Natural killer cell (primary cell): ENCODE results near the gene WDR35. TPM values are rescaled to one million over a fixed set of nuclear protein-coding genes. Genes with fewer than 3 reads are reported as not detected.

Experiments
- ATAC-seq, 3 donors: fragments of 150-1000 bp in 2 of 3; fragments of 200-7000 bp in 1 of 3; cut with Tn5 transposase; 1 replicate in 1 of 3; 2 replicates in 2 of 3; pipeline ENCODE4 v1.10.0; 2021; ENCODE audit warnings: mild to moderate bottlenecking in 2 of 3, moderate library complexity in 2 of 3
- DNase-seq, 2 donors: peaks; one replicate each; pipeline versions ENCODE4 v3.0.0 to v3.0.0-alpha.2; 2013 to 2021; ENCODE audit warnings: mixed read lengths in 1 of 2
- H3K27ac ChIP-seq: one replicate; pipeline ENCODE4 v1.5.1; 2013; ENCODE audit warnings: mild to moderate bottlenecking, low read length
- H3K27me3 ChIP-seq: one replicate; pipeline ENCODE4 v1.6.1; 2013; ENCODE audit warnings: low read length; ENCODE audit not compliant: control insufficient read depth, insufficient read depth
- H3K36me3 ChIP-seq: one replicate; pipeline ENCODE4 v1.6.1; 2013; ENCODE audit warnings: low read length; ENCODE audit not compliant: control insufficient read depth, insufficient read depth
- H3K4me1 ChIP-seq: one replicate; pipeline ENCODE4 v1.6.1; 2013; ENCODE audit warnings: low read length; ENCODE audit not compliant: control insufficient read depth, insufficient read depth
- H3K4me3 ChIP-seq: one replicate; pipeline ENCODE4 v1.5.1; 2013; ENCODE audit warnings: low read length
- H3K9me3 ChIP-seq: one replicate; pipeline ENCODE4 v1.6.1; 2013; ENCODE audit warnings: low read length; ENCODE audit not compliant: control insufficient read depth, insufficient read depth
- H3K27ac Mint-ChIP-seq, 2 donors: one replicate each; pipeline ENCODE4 v1.8.0; 2022; ENCODE audit warnings: mild to moderate bottlenecking in 2 of 2, mixed read lengths in 2 of 2, moderate library complexity in 1 of 2
- H3K27me3 Mint-ChIP-seq, 2 donors: one replicate each; pipeline ENCODE4 v1.8.0; 2022; ENCODE audit warnings: low read depth in 2 of 2, mixed read lengths in 2 of 2
- H3K36me3 Mint-ChIP-seq: one replicate; pipeline ENCODE4 v1.8.0; 2022; ENCODE audit warnings: mixed read lengths
- H3K4me1 Mint-ChIP-seq, 2 donors: one replicate each; pipeline ENCODE4 v1.8.0; 2022; ENCODE audit warnings: mixed read lengths in 2 of 2
- H3K4me3 Mint-ChIP-seq: one replicate; pipeline ENCODE4 v1.8.0; 2022; ENCODE audit warnings: mild to moderate bottlenecking, moderate library complexity, mixed read lengths
- H3K9me3 Mint-ChIP-seq, 2 donors: one replicate each; pipeline ENCODE4 v1.8.0; 2022; ENCODE audit warnings: mixed read lengths in 2 of 2
- CTCF ChIP-seq: fragments of 200-600 bp; IDR thresholded peaks from one replicate; pipeline ENCODE4 v1.8.0; 2022; ENCODE audit warnings: antibody characterized with exemption
- WGBS: methylation state at CpG from one replicate; pipeline ENCODE4 v1.1.7; 2013; ENCODE audit warnings: missing lambda C conversion rate; ENCODE audit not compliant: insufficient coverage; 5-methylcytosine and 5-hydroxymethylcytosine counted together
- intact Hi-C: fragments of 100-400 bp; cut with micrococcal nuclease; formaldehyde crosslinking; loops from one replicate; pipeline ENCODE4 v1.14.2; 2022
- total RNA-seq, 4 donors: library from RNA; stranded (reverse); fragments of 120-200 nt in 1 of 4; gene quantifications; one replicate each; pipeline versions ENCODE4 v1.2.3 to v1.2.4, GENCODE V29; 2013 to 2022

The WDR35 gene
- total RNA-seq, 3 donors from 2014 or later (not counting 1 experiment from before 2014, with no cell fraction given) = 5.8 to 8.3 (median 7.7) TPM

GRCh38 chr2:19902216-19902740 lies 87.6 kb downstream of the WDR35 start:
- H3K27ac Mint-ChIP-seq = peak overlapping the region; percentile 94 to 97
- ATAC-seq = peak in 1 of 3 donors; percentile 11
- Histone ChIP-seq H3K4me3 (peak overlapping the region; percentile 86), H3K27me3 (no peaks in the 10 kb centered on the region), H3K4me1 (peaks cover 11% of the 10 kb centered on the region), H3K36me3 (no peaks in the 10 kb centered on the region), H3K9me3 (no peaks in the 10 kb centered on the region), H3K27ac (peak overlapping the region; percentile 98)
- H3K27me3 Mint-ChIP-seq = peaks cover 6 to 19% of the 10 kb centered on the region in 2 donors
- no peaks in the 10 kb centered on the region for H3K9me3 Mint-ChIP-seq
- TF ChIP-seq CTCF = no peak
- WGBS = 0% methylated on average over 14 of the region's 21 CpGs
- H3K4me1 Mint-ChIP-seq = peaks cover 29 to 39% of the 10 kb centered on the region in 2 donors
- DNase-seq = peak in 1 of 2 donors; percentile 48
- H3K4me3 Mint-ChIP-seq = peak overlapping the region; percentile 95
- intact Hi-C loops = loop anchor here (5.0 kb wide), 6 partner anchors 90 to 675 kb away; partner anchors contain the start of genes PUM2, RHOB and WDR35
- no peaks in the 10 kb centered on the region for H3K36me3 Mint-ChIP-seq

- TF ChIP-seq CTCF = no peak
- no peaks in the 10 kb centered on the region for H3K9me3 Mint-ChIP-seq
- peak within 1 kb of the TSS; percentile 95 for H3K4me3 Mint-ChIP-seq
- peaks cover 11% of the 10 kb centered on the region for H3K4me1 ChIP-seq
- WGBS = under 1% methylated on average over 65 of the region's 65 CpGs
- H3K9me3 ChIP-seq = no peaks in the 10 kb centered on the region
- ATAC-seq = peak; percentile 90 to 94 (median 90)
- no peaks in the 10 kb centered on the region for H3K27me3 ChIP-seq
- H3K36me3 ChIP-seq = peaks cover 4% of the 10 kb centered on the region
- H3K27me3 Mint-ChIP-seq = peaks cover 6 to 19% of the 10 kb centered on the region in 2 donors
- intact Hi-C loops = loop anchor here (1.0 to 5.0 kb wide), 9 partner anchors 91 to 1341 kb away; partner anchors contain the start of genes LAPTM4A, PUM2, RDH14 and RHOB
- no peaks in the 10 kb centered on the region for H3K36me3 Mint-ChIP-seq
- peaks cover 29 to 39% of the 10 kb centered on the region in 2 donors for H3K4me1 Mint-ChIP-seq
- peak; percentile 94 to 97 for DNase-seq
- H3K27ac ChIP-seq = peak within 1 kb of the TSS; percentile 98
- H3K4me3 ChIP-seq = peak within 1 kb of the TSS; percentile 86
- H3K27ac Mint-ChIP-seq = peak within 1 kb of the TSS; percentile 94 to 97
These were observed 88.3 kb downstream of the WDR35 start, which contains the start of gene TTC32 for GRCh38 chr2:19901442-19902215. Gene TTC32, minus strand, starts transcription at chr2:19901983. Its CDS starts 129 bp downstream, at chr2:19901854.

GRCh38 chr2:19900931-19901441 lies 88.9 kb downstream of the WDR35 start:
- peak overlapping the region; percentile 94 to 97 for H3K27ac Mint-ChIP-seq
- H3K9me3 ChIP-seq = no peaks in the 10 kb centered on the region
- H3K4me1 ChIP-seq = peaks cover 11% of the 10 kb centered on the region
- H3K27me3 Mint-ChIP-seq = peaks cover 4 to 19% of the 10 kb centered on the region in 2 donors
- no peaks in the 10 kb centered on the region for H3K9me3 Mint-ChIP-seq
- peak overlapping the region; percentile 98 for H3K27ac ChIP-seq
- no peaks in the 10 kb centered on the region for H3K36me3 Mint-ChIP-seq
- intact Hi-C loops = loop anchor here (1.0 to 5.0 kb wide), 9 partner anchors 91 to 1341 kb away; partner anchors contain the start of genes LAPTM4A, PUM2, RDH14 and RHOB
- H3K36me3 ChIP-seq = peaks cover 4% of the 10 kb centered on the region
- H3K4me3 Mint-ChIP-seq = peak overlapping the region; percentile 95
- H3K4me1 Mint-ChIP-seq = peaks cover 29 to 40% of the 10 kb centered on the region in 2 donors
- no peaks in the 10 kb centered on the region for H3K27me3 ChIP-seq
- peak in 1 of 2 donors; percentile 68 for DNase-seq
- 0% methylated on average over 26 of the region's 26 CpGs for WGBS
- peak; percentile 0 to 7 (median 2) for ATAC-seq
- no peak for TF ChIP-seq CTCF
- peak overlapping the region; percentile 86 for H3K4me3 ChIP-seq
